Measurements from ENCODE around the gene TRAPPC3. TPM values are rescaled to one million over a fixed set of nuclear protein-coding genes. Genes with fewer than 3 reads are reported as not detected.

TRAPPC3 gene
- total and polyA plus RNA-seq, 2 experiments from 2014 or later: 45.6 to 55.9 TPM

- TF ChIP-seq, protein P1, sequence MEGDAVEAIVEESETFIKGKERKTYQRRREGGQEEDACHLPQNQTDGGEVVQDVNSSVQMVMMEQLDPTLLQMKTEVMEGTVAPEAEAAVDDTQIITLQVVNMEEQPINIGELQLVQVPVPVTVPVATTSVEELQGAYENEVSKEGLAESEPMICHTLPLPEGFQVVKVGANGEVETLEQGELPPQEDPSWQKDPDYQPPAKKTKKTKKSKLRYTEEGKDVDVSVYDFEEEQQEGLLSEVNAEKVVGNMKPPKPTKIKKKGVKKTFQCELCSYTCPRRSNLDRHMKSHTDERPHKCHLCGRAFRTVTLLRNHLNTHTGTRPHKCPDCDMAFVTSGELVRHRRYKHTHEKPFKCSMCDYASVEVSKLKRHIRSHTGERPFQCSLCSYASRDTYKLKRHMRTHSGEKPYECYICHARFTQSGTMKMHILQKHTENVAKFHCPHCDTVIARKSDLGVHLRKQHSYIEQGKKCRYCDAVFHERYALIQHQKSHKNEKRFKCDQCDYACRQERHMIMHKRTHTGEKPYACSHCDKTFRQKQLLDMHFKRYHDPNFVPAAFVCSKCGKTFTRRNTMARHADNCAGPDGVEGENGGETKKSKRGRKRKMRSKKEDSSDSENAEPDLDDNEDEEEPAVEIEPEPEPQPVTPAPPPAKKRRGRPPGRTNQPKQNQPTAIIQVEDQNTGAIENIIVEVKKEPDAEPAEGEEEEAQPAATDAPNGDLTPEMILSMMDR (conservative IDR thresholded peaks at IDR 0.05; ENCODE audit: low read depth in 2 of 2): peak; percentile 86 to 92
- TF ChIP-seq NANOG (IDR thresholded peaks at IDR 0.05; ENCODE audit: borderline replicate concordance): no peak
- TF ChIP-seq ZNF331 (CRISPR knock-in tag; IDR thresholded peaks at IDR 0.05; ENCODE audit: low read depth): 0 out of 2 replicates have a peak, but pooled peaks have one; percentile 11
Measured at GRCh38 chr1:36134505-36135329, 14.6 kb downstream of the TRAPPC3 start (continued).

GRCh38 chr1:36134031-36134430 lies 15.3 kb downstream of the TRAPPC3 start:
- H3K4me1 ChIP-seq (ENCODE audit: insufficient read depth): peaks cover 3% of the 10 kb centered on the region
- Mint-ChIP-seq H3K9me3 (no peaks in the 10 kb centered on the region), H3K36me3 (ENCODE audit: low read depth) (peaks cover 3% of the 10 kb centered on the region; the same call in 1 of the 3 replicates), H3K27me3 (ENCODE audit: insufficient read depth, low read depth, poor library complexity) (peaks cover 10% of the 10 kb centered on the region), H3K27ac (no peak overlapping the region), H3K4me1 (peaks cover 13% of the 10 kb centered on the region; the same call in 2 of the 3 replicates), H3K4me3 (no peak overlapping the region)
- no peaks in the 10 kb centered on the region for H3K79me2 ChIP-seq (replicated peaks; ENCODE audit: insufficient read depth)
- H3F3A ChIP-seq (replicated peaks; ENCODE audit: low read depth): peaks cover 6% of the 10 kb centered on the region; the same call in 1 of the 2 replicates
- H3K27me3 ChIP-seq (ENCODE audit: insufficient read depth): no peaks in the 10 kb centered on the region
- no peak overlapping the region for H3K27ac ChIP-seq (ENCODE audit: low read depth)
- peak overlapping the region; percentile 52; the same call in 1 of the 2 replicates for H2AFZ ChIP-seq
- ATAC-seq (peak; percentile 23), DNase-seq (ENCODE audit: low spot score) (no peak)
- H4K20me1 ChIP-seq (replicated peaks; ENCODE audit: insufficient read depth): no peaks in the 10 kb centered on the region
- H3K4me3 ChIP-seq: no peak overlapping the region
- no peaks in the 10 kb centered on the region for H3K9me2 ChIP-seq (ENCODE audit: insufficient read depth)
- no peak overlapping the region for H3K4me2 ChIP-seq
- no peaks in the 10 kb centered on the region for H3K36me3 ChIP-seq (ENCODE audit: insufficient read depth)
- TF ChIP-seq, protein P1 (conservative IDR thresholded peaks at IDR 0.05; ENCODE audit: low read depth in 2 of 2): no peak
- TF ChIP-seq EZH2 (IDR thresholded peaks at IDR 0.05; ENCODE audit: low read depth, unreplicated experiment) (no peak), REST (IDR thresholded peaks at IDR 0.05; ENCODE audit: unreplicated experiment) (no peak), ZNF114 (CRISPR knock-in tag; IDR thresholded peaks at IDR 0.05) (no peak)
- TF ChIP-seq, protein P2, sequence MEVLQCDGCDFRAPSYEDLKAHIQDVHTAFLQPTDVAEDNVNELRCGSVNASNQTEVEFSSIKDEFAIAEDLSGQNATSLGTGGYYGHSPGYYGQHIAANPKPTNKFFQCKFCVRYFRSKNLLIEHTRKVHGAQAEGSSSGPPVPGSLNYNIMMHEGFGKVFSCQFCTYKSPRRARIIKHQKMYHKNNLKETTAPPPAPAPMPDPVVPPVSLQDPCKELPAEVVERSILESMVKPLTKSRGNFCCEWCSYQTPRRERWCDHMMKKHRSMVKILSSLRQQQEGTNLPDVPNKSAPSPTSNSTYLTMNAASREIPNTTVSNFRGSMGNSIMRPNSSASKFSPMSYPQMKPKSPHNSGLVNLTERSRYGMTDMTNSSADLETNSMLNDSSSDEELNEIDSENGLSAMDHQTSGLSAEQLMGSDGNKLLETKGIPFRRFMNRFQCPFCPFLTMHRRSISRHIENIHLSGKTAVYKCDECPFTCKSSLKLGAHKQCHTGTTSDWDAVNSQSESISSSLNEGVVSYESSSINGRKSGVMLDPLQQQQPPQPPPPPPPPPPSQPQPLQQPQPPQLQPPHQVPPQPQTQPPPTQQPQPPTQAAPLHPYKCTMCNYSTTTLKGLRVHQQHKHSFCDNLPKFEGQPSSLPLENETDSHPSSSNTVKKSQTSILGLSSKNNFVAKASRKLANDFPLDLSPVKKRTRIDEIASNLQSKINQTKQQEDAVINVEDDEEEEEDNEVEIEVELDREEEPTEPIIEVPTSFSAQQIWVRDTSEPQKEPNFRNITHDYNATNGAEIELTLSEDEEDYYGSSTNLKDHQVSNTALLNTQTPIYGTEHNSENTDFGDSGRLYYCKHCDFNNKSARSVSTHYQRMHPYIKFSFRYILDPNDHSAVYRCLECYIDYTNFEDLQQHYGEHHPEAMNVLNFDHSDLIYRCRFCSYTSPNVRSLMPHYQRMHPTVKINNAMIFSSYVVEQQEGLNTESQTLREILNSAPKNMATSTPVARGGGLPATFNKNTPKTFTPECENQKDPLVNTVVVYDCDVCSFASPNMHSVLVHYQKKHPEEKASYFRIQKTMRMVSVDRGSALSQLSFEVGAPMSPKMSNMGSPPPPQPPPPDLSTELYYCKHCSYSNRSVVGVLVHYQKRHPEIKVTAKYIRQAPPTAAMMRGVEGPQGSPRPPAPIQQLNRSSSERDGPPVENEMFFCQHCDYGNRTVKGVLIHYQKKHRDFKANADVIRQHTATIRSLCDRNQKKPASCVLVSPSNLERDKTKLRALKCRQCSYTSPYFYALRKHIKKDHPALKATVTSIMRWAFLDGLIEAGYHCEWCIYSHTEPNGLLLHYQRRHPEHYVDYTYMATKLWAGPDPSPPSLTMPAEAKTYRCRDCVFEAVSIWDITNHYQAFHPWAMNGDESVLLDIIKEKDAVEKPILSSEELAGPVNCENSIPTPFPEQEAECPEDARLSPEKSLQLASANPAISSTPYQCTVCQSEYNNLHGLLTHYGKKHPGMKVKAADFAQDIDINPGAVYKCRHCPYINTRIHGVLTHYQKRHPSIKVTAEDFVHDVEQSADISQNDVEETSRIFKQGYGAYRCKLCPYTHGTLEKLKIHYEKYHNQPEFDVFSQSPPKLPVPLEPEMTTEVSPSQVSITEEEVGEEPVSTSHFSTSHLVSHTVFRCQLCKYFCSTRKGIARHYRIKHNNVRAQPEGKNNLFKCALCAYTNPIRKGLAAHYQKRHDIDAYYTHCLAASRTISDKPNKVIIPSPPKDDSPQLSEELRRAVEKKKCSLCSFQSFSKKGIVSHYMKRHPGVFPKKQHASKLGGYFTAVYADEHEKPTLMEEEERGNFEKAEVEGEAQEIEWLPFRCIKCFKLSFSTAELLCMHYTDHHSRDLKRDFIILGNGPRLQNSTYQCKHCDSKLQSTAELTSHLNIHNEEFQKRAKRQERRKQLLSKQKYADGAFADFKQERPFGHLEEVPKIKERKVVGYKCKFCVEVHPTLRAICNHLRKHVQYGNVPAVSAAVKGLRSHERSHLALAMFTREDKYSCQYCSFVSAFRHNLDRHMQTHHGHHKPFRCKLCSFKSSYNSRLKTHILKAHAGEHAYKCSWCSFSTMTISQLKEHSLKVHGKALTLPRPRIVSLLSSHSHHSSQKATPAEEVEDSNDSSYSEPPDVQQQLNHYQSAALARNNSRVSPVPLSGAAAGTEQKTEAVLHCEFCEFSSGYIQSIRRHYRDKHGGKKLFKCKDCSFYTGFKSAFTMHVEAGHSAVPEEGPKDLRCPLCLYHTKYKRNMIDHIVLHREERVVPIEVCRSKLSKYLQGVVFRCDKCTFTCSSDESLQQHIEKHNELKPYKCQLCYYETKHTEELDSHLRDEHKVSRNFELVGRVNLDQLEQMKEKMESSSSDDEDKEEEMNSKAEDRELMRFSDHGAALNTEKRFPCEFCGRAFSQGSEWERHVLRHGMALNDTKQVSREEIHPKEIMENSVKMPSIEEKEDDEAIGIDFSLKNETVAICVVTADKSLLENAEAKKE (CRISPR knock-in tag; IDR thresholded peaks at IDR 0.05): no peak
